Ureter (tissue), 1 donor: ENCODE data around the gene CPEB4. TPM values are rescaled to one million over a fixed set of nuclear protein-coding genes. Genes with fewer than 3 reads are reported as not detected.

Experiments
- DNase-seq: peaks from one replicate; pipeline ENCODE4 v3.0.0-alpha.2; 2020; ENCODE audit warnings: low spot score
- total RNA-seq: library from RNA; stranded (reverse); gene quantifications from one replicate; pipeline ENCODE4 v1.2.4, GENCODE V29; 2023
- donor health status: DM: yes; HTN: yes; CAD: no.

Gene CPEB4
- total RNA-seq, 1 donor from 2014 or later = 56.4 TPM

DNA sequence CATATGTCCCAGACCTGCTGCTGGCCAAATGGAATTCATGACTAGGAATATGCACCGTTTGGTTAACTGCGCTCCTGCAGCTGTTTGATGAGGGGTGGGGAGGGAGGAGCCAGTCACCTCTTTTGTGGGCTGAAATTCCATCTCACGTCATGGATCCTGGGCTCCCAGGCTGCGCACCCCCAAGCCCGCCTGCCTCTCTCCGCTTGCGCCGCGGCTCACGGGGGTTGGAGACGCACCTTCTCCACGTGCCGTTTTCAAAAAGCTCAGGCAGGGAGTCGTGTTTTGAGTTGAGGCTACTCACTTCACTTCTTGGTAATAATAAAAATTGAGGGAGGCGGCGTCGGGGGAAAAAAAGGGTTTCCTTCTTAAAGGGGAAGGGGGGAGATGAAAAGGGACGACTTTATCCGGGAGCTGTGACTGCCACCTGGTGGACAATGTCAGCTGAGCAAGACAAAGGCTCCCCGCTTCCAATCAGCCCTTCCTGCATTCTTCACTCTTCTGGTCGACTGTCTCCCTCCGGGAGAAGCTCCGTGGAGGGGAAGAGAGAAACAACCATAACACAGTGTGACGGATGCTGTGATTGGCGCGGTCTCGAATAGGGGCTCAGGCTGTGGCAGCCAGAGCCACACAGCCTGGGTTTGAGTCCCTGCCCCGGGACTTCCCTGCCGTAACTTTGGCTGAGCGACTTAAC, 84.9 kb downstream of the CPEB4 start:
- peak; percentile 90 for DNase-seq

GRCh38 chr5:173973616-173973969, 85.4 kb downstream of the CPEB4 start:
- no peak for DNase-seq

- no peak for DNase-seq
Observed at GRCh38 chr5:173974688-173975239, 86.6 kb downstream of the CPEB4 start.

- no peak for DNase-seq
Observed at GRCh38 chr5:173981185-173981761, 93.1 kb downstream of the CPEB4 start.

DNA sequence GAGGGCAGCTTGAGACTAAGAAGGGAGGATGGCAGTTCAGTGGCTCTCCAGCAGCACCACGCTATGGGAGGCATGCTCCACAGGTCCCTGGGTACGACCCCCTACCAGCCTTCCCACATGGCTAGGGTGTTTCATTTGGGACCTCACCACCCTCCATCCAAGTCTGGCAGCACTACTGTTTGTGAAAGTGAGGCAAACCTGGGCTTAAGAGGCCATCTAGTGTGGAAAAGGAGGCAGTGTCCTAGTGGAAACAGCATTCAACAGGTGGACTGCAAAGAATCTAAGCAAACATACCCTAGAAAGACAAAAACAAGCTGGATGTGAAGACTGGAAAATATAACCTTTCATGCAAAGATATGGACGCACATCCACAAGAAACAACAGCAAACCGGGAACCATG, 96.1 kb downstream of the CPEB4 start:
- no peak for DNase-seq

GRCh38 chr5:173988554-173989431, 100.6 kb downstream of the CPEB4 start, which contains the start of gene C5orf47:
Gene C5orf47 (plus strand): TSS chr5:173989170. CDS start chr5:173989264, 94 bp downstream.
- no peak for DNase-seq

GRCh38 chr5:173989432-173990082, 101.4 kb downstream of the CPEB4 start:
- DNase-seq = no peak

DNA sequence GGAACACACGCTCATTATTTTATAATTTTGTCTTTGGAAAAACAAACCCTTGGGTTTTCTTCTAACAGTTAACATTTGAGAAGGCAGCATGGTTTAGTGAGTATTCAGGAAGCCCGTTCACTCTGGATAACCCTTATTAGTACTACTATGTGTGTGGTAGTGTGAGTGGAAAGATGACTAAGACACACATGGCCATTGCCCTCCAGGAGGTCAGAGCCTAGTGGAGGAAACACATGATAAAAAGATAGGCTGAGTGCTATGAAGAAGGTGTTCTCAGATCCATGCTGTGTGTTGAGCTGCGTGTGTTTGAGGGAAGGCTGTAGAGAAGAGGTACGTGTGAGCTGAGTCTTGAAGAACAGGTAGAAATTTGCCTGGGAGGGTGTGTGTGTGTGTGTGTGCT, 109.2 kb downstream of the CPEB4 start:
- no peak for DNase-seq

DNA sequence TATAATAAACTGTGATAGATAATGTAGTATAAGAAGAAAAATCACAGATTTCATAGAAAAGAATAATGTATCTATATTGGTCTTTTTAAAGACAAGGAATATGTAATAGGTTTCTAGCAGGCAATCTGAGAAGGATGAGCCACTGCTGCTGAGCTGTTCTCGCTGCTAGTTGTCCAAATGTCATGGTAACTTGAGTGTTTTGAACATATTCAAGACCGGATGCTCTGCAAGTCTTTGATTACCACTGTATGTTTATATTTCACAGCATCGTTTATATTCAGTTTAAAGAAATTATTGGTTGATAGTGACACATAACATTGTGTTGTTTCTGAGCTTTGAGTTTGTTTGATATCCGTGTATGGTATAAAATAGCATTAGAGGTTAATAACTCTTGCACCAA, 110.4 kb downstream of the CPEB4 start:
- no peak for DNase-seq

DNA sequence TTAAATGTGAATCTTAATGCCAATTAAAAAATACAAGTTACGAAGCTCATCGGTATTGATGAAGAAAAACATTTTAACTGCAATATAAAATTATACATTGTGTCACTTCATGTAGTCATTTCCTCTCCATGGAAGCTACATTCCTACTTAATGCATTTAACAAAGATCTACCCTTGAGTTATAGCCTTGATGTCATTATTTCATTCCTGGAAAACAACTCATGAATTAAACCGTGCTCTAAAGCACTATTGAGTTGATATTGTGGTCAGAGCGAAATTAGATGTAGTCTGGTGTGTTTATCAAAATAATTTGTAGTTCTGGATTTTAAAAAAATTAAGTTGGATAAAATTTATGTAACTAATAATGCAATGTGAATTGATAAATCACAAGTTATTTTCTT, 111.9 kb downstream of the CPEB4 start:
- no peak for DNase-seq

DNA sequence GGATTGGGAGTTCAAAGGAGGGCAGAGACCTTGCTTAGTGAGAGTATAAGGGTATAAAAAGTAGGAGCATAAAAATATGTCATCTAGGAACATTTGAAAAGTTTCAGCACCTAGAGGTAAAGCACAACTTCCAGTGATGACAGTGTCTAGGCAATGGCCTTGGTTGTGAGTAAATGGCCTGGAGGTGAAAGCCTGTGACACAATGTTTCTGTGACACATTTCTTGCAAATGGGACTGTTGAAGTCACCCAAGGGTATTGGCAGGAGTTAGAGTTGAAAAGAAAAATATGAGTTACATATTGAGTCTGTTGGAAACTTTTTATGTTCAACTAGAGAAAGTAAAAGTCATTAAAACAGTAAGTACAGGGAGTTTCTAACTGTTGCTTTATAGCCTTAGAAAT, 115.6 kb downstream of the CPEB4 start:
- DNase-seq = no peak

- DNase-seq = no peak
Observed at GRCh38 chr5:174008922-174009321, 120.8 kb downstream of the CPEB4 start.

GRCh38 chr5:174010365-174010764, 122.2 kb downstream of the CPEB4 start:
- no peak for DNase-seq

DNA sequence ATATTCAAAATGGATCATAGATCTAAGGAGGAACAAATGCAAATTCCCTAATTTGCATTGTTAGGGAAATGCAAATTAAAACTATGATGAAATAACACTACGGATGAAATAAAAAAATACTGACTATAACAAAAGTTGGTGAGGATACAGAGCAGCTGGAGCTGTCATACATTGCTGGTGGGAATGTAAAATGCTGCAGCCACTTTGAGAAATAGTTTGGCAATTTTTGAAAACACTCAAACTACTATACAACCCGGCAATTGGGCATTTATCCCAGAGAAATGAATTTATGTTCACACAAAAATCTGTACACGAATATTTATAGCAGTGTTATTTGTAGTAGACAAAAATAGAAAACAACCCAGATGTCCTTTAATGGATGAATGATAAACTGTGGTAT, 123.3 kb downstream of the CPEB4 start:
- no peak for DNase-seq

Other genes with a start within 250 kb of the CPEB4 start
- not detected for gene C5orf47, start 100.8 kb downstream of the CPEB4 start, total RNA-seq
- not detected for gene NSG2, start 157.4 kb downstream of the CPEB4 start, total RNA-seq